Central memory CD4-positive, alpha-beta T cell (primary cell): ENCODE data around the gene RTL5.
"Not testable (repeated sequence)": the region's sequence is repeated elsewhere in the genome, so short reads cannot be mapped to it uniquely, and the experiment has no call there.

Experiments used
- DNase-seq: peaks from one replicate; pipeline ENCODE4 v3.0.0; 2022
- total RNA-seq, 3 experiments: gene quantifications; one replicate each; lab custom pipeline; 2026; lab: John Stamatoyannopoulos, UW

RTL5 gene
- total RNA-seq, result 0.32 to 8.5 (median 1.2) reads per million in 3 experiments

DNA sequence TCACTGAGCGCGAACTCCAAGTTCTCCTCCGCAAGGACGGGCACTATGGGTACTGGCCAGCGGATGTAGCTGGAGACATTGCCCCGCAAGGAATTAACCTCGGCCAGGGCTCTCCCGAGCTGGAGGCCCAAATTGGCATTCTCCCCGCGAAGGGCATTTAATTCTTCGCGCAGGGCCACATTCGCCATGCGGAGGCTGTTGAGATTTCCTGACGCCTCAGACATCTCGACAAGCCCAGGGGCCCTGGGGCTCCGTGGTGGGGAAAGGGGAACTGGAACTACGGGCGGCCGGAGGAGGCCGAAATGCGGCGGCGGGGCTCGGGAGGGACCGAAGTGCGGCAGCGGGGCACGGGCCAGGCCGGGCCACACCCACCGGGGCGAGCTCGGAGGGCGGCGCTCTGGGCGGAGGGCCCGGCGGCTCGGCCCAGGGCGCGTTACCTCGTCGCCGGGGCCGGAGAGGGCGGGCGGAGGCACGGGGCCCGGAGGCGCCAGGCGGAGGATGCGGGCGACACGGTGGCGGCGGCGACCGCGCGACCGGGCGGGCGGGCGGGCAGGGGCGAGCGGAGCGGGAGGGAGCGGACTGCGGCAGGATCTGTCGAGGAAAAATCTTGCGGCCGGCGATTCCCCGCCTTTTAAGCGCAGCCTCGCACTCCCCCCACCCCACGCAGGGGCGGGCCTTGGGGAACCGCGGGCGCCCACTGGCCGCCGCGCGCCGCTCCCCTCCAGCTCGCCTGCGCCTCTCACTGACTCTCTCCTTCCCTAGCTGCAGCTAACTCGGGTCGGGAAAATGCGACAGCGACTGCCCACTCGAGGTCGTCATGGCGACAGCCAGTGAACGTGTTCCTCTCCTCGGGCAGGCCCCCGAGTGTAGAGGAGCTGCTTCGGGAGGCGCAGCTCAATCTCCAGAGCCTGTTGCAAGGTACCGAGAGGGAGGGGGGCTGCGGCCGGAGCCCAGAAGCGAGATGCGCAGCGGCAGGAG, at the start of gene RTL5:
RTL5 (minus strand) TSS at position 599 of the 978 bp plus-strand sequence.
- peak; percentile 40 for DNase-seq

DNA sequence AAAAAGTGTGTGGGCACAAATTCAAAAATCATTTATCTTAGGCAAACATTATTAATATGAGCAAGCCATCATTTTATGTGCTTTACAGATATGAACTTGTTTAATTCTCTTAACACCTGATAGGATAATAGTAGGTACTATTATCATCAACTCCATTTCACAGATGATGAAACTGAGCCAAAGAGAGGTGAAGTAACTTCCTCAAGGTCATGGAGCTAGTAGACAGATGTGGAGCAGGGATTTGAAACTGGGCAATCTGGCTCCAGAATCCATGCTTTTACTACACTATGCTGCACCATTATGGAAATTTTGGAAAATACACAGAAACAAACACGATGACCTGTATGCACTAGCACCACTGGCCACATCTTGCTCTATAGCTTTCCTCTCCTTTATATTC, 48.8 kb upstream of the RTL5 start:
- no peak for DNase-seq

DNA sequence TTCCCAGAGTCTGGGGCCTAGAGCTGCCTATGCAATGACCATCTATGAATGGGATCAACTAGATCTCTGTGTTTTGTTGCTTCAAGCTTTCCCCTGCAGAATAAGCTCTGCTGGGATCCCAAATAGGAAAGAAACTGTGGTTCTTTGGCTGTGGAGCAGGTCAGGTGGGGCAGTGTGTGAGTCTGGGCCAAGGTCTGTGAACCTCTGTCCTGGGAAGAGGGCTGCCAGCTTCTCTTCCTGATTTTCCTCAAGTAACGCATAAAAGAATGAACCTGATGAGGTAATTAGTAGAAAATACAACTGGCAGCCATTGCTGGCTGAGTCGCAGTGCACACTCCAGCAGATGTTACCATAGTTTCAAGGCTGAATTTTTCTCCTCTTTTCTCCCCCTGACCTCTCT, 45.3 kb upstream of the RTL5 start:
- no peak for DNase-seq

DNA sequence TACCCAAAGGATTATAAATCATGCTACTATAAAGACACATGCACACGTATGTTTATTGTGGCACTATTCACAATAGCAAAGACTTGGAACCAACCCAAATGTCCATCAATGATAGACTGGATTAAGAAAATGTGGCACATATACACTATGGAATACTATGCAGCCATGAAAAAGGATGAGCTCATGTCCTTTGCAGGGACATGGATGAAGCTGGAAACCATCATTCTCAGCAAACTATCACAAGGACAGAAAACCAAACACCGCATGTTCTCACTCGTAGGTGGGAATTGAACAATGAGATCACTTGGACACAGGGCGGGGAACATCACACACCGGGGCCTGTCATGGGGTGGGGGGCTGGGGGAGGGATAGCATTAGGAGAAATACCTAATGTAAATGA, 44.6 kb upstream of the RTL5 start:
- not testable (repeated sequence) for DNase-seq

DNA sequence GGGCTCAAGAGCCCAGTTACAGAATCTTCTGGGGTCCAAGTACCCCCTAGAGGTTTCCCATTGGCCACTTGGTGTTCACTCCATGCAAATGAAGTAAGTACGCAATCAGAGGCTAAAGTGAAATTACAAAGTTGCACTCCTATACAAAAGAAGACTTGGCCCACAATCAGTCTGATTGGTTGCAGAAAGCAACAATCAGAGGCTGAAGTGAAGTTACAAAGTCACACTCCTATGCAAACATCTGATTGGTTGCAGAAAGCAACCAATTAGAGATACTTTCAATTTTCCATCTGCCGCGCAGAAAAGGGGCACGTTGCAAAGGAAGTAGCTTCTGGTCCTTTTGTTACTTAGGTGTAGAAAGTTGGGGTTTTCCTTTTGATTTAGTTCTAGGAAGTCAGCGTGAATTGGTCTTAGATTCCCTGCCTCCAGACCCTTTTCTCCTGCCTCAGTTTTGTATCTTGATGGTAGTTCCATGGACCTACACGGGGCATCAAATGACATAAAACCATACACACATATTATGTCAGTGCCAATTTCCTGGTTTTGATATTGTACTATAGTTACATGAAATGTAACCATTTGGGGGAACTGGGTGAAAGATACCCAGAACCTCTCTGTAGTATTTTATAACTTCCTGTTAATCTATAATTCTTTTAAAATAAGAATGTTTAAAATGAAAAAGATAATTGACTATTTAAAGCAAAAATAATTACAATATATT, 37.5 kb upstream of the RTL5 start:
- peak; percentile 73 for DNase-seq

DNA sequence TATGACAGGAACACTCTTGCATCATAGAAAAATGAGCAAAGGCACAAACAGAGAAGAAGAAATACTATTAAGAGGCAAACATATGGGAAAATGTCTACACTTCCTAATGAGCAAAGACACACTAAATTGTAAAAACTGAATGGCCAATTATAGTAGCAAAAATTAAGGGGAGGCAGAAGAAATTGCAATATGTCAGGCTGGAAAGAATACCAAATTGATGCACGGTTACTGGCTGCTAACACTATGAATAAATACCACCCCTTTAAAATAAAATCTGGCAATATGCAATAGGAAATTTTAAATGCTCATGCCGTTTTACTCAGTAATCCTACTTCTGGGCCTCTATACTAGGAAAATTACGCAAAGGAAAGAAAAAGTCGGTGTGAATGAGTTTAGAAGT, 33.8 kb upstream of the RTL5 start:
- no peak for DNase-seq

DNA sequence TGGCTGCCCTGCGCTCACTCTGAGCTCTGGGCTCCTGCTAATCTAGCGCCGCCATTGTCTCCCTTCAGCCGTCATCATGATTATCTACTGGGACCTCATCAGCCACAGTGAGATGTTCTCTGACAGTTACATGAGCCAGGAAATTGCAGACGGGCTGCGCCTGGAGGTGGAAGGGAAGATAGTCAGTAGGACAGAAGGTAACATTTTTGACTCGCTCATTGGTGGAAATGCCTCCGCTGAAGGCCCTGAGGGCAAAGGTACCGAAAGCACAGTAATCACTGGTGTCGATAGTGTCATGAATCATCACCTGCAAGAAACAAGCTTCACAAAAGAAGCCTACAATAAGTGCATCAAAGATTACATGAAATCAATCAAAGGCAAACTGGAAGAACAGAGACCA, 28.1 kb upstream of the RTL5 start:
- no peak for DNase-seq

DNA sequence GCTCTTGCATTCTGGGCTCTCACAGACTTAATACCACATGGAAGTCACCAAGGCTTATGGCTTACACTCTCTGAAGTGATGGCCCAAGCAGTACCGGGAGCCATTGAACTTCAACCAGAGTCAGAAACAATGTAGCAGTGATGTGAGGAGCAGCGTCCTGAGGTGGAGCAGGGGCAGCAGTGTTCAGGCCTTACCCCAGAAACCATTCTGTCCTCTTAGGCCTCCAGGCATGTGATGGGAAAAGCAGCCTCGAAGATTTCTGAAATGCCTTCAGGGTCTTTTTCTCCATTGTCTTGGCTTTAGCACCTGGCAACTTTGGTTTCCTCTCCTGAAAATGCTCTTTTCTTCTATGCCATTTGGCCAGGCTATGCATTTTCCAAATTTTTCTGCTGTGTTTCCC, 27.1 kb upstream of the RTL5 start:
- DNase-seq, result no peak

DNA sequence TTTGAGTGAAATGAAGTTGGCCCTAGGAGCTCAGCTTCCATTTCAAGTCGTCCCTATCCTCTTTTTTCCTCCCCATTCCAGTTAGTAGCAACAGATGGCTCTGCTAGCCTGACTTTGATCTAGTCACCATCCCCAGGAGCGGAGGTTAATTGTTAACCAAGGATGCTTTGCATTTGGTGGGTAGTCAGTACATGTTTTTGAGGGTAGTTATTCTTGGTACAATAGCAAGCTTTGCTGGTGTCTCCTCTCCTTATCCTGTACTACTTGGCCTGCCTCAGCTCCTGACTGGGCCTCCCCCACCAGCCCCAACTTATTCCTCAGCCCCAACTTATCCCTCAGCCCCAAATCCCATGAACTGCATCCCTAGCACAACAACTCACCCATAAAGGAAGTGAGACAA, 14.8 kb upstream of the RTL5 start:
- DNase-seq, result no peak

DNA sequence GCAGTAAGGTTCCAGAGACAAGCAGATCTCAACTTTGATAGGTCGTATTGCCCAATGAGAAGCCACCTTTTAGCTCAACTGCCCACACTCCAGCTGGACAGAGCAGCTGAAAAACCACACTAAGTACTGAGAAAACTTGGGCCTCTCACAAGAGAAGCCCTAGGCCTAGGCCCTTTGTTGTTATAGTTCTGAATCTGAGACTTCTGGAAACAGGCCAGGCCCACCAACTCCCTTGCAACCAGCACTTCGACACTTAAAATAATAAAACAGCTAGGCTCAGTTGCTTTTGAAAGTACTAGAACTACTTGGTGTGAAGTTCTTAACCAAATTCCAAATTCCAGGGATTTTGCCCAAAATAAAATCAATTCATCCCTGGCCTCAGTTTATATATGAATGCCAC, 13.5 kb upstream of the RTL5 start:
- DNase-seq, result no peak

DNA sequence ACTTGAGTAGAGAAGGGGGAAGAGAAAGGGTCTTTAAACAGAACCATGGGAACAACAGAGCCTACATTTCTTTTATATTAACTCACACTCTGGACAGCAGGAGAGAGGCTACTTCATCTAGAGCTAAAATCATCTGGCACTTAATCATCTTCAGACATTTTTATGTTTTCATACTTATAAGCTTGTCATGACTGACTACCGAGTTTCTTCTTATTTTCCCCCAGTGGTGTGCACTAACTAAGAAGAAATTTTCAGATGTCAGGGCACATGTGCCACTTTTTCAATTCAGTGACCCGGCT, 11.8 kb upstream of the RTL5 start:
- DNase-seq, result no peak

DNA sequence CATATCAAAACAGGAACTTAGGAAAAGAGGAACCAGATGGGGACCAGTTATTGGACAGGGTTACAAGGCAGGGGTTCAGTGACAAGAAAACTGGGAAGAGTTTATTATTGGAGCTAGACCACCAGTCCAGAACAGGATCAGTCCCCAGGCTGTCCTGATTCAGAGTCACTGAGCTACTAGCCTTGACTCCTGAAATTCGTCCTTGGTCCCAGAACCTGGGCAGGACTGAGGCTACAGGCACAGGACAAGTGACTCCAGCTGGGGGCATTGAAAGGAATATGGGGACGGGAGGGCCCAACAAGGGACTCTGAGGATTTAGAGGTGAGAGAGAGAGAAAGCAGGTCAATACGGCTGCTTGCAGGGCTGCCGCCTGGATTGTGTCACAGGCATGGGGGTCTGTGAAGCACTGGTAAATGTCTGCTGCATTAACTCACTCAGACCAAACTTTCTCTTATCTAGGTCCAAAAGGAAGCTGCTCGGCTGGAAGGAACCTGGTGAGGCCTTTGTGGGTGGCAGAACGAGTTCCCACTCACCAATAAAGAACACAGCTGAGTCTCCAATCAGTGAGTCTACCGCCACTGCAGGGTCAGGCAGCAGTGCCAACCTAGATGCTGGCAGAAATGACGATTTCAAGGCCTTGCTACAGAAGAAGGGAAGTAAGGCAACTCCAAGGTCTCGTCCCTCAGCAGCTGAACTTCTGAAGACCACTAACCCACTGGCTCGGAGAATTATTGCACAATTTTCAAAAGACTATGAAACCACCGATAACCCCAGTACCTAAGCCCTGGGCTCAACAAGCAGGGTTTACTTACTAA, 11.3 kb upstream of the RTL5 start:
- DNase-seq, result no peak

DNA sequence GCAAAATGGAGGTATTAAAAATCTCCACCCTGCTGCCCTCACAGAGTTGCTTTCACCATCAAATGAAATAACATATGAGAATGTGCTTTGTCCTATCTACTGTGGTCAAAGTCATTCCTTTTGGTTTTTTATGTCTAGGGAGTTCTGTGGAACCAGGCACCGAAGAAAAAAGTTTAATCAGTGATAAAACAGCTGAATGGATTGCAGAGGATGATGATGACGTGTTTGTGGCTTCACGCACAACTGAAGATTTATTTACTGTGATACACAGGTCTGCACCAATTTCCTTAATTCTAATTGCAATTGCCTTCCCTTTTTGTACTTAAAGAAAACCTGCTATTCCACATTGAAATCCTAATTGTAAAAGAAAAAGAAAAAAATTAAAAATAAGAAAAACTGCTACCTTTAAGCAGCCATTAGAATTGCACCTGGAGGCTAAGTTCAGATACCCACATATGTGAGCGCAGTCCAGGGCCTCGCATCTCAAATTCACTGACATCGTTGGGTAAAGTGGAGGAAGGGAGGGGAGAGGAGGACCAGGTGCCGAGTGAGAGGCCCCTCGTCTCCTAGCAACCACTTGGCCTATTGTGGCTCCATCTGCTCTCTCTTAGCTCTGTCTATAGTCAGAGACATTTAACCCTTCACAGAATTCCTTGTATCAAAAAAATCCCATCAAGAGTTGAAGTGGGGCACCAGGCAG, 10.5 kb upstream of the RTL5 start:
- no peak for DNase-seq

DNA sequence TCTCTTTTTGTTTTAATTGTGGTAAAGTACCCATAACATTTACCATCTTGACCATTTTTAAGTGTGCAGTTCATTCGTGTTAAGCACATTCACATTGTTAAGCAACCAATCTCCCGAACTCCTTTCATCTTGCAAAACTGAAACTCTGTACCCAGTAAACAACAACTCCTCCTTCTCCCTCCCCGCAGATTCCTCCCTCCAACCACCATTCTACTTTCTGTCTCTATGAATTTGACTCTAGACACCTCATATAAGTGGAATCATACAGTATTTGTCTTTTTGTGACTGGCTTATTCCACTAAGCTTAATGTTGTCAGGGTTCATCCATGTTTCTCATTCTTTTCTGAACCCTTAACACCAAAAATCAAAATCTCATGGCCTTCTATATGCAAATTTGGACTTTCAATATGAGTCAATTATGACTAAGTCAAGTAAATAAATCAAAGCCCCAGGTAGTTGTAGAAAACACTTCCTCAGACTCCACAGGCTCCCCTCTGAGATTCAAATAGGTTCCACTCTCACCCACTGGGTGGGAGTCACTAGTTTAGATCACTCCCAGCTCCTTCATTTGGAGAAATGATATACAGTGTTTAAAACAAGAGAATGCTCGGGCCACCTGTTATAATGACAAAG, 9.8 kb upstream of the RTL5 start:
- no peak for DNase-seq

DNA sequence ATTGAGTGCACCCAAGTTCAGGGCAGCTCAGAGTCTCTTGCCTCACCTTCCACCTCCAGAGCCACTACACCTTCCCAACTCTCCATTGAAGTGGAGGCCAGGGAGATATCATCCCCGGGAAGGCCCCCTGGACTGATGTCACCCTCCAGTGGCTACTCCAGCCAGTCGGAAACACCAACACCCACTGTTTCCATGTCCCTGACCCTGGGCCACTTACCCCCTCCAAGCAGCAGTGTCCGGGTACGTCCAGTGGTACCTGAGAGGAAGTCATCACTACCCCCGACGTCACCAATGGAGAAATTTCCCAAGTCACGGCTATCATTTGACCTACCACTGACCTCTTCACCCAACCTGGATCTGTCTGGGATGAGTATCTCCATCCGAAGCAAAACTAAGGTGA, 7.8 kb upstream of the RTL5 start:
- DNase-seq, result no peak

DNA sequence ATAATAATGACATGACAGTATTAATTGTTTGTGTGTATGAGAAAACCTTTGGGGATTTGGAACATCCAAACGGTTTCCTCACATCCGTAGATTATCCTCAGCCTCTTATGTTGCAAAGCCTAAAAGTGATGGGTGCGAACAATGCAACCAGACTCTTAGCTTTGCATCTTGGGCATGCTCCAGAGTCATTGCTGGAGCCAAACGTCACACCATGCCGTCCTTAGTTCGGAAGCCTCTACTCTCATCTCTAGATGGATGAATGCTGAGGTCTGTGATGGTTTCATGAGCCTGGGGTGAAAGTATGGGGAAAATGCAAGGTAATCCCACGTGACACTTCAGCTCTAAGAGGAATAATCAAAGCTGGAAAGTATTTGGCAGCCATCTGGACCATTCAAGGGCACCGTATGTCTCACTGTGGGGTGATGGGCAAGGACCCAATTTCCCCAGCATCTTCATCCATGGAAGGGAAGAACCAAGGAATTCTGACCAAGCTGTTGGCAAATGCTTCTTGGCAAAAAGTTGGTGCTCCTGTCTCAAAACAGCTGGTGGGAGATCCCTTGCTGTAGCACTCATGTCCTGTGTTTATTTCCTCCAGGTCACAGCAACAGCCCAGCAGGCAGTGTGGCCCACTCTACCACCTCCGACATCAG, 6.3 kb upstream of the RTL5 start:
- DNase-seq, result no peak

DNA sequence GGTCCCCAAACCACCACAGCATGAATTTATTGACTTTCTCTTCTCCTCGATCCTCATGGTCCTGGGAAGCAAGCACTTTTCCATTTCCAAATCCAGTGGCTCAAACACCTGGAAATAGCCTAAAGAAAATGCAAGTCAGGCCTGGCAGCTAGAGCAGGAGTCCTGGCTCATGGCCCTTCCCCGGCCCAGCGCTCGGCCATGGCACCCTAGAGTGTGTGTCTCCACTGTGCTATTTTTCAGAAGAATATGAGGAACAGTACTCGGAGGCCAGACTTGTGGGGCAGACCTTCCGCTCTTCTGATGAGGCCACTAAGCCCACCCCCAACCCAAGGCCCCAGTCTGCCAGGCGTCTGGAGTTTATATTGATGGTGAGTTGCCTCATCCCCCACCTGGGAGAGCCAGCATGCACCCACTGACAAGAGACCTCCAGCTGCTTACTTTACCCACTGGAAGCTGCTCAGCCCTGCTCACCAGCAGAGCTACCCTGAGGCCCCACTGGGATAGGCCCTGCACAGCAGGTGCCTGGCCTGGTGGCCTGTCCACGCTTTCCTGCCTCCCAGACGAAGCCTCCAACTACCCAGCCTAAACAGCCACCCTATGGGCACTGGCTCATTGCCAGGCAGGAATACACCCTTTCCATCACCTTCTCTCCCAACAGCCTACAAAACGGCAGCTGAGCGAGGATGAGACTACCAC, 2.3 kb upstream of the RTL5 start:
- DNase-seq, result no peak

DNA sequence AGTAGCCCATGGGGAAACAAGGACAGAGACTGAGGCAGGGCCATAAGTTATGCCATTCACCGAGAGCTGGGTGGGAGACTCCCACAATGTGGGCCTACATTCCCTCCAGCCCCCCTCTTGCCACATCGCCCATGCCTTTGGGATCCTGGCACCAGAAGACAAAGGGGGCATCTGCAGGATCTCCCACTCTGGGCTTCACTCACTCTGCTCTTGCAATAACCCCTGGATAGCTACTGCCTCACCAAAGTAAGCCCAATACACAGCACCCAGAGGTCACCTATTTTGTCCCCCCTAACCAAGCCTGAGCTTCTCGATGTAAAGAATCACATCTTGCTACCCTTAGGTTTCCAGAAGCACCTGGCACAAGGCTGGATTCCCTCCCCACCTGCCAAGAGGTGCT, 741 bp upstream of the RTL5 start:
- no peak for DNase-seq

DNA sequence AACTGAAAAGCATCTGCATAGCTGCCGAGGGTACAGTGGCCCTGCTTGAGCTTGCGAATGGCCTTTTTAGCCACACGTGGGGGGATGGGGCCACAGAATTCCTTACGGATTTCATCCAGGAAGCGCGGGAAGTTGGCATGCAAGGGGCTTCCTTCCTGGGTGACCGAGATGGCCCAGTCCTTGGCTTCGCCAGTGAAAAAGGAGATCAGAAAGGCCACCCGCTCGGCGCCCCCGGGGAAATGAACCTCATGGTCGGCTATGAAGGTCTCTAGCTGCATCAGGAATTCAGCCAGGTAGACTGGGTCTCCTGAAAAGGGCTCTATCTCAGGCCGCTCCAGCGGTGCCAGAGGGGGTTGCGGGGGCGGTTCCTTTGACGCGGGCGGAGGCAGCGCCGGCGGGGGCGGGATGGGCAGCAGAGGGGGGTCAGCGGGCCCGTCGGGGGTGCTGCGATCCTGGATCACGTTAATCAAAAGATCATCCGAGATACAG, 909 bp downstream of the RTL5 start:
- no peak for DNase-seq

DNA sequence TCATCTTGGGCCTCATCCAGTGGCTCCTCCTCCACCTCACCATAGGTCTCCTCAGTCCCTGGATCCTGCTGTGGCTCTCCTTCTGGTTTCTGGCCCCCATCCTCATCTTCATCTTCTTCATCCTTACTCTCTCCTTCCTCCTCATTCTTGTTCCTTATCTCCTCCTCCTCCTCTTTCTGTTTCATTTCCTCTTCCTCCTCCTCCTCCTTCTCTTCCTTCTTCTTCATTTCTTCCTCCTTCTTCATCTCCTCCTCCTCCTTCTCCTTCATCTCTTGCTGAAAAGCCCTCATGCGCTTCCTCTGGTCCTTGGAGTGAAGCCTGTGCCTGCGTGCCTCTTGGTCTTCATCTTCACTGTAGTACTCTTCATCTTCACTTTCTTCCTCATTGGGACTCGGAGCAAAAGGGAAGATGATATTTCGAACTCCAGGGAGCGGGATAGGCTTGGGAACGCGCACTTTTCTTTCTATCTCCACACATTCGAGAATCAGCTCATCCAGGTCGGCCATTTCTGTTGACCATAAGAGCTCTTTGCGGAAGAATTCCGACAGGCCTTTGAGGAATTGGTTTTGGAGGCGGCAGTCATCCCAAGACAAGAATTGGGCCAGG, 1.5 kb downstream of the RTL5 start:
- DNase-seq, result no peak
